Thyroid gland (tissue), 4 donors: ENCODE measurements around the gene CAPZA1. TPM values are rescaled to one million over a fixed set of nuclear protein-coding genes. Genes with fewer than 3 reads are reported as not detected.

Experiments used
- DNase-seq, 2 donors: peaks; one replicate each; pipeline ENCODE4 v3.0.0-alpha.2; 2019
- H3K27ac ChIP-seq, 3 donors: fragments of 200-600 bp; sonication (generic); 1 replicate in 2 of 3; 2 replicates in 1 of 3; pipeline ENCODE4 v1.5.1; 2016 to 2019; ENCODE audit warnings: mild to moderate bottlenecking in 1 of 3, moderate library complexity in 1 of 3
- H3K27me3 ChIP-seq: fragments of 200-600 bp; sonication (generic); one replicate; pipeline ENCODE4 v1.5.1; 2019
- H3K36me3 ChIP-seq, 2 donors: fragments of 200-600 bp; sonication (generic); one replicate each; pipeline ENCODE4 v1.5.1; 2016 to 2019
- H3K4me1 ChIP-seq, 2 donors: fragments of 200-600 bp; sonication (generic); one replicate each; pipeline ENCODE4 v1.5.1; 2017 to 2019
- H3K4me3 ChIP-seq, 3 donors: fragments of 200-600 bp; sonication (generic); replicated peaks in 1 of 3; 1 replicate in 2 of 3; 2 replicates in 1 of 3; pipeline ENCODE4 v1.5.1; 2016; ENCODE audit warnings: mild to moderate bottlenecking in 1 of 3
- H3K9me3 ChIP-seq: fragments of 200-600 bp; sonication (generic); one replicate; pipeline ENCODE4 v1.5.1; 2017
- CTCF ChIP-seq, 6 experiments: fragments of 200-600 bp in 3 of 6; fragments of 450-650 bp in 3 of 6; sonication (generic) in 3 of 6; IDR thresholded peaks; one replicate each; pipeline ENCODE4 v1.5.1; 2016 to 2019; ENCODE audit warnings: antibody characterized with exemption in 6 of 6, mild to moderate bottlenecking in 2 of 6, inconsistent platforms in 1 of 6, moderate library complexity in 1 of 6
- POLR2A ChIP-seq, 2 donors: fragments of 450-650 bp; IDR thresholded peaks; one replicate each; pipeline ENCODE4 v1.6.1; 2017; ENCODE audit warnings: antibody characterized with exemption in 2 of 2, mild to moderate bottlenecking in 2 of 2, moderate library complexity in 1 of 2
- WGBS, 2 donors: methylation state at CpG; one replicate each; pipeline ENCODE4 v1.1.5; 2017; 5-methylcytosine and 5-hydroxymethylcytosine counted together
- intact Hi-C: fragments of 100-400 bp; cut with DNase I; formaldehyde crosslinking; loops from one replicate; pipeline ENCODE4 v1.15.1; 2023
- total RNA-seq, 4 donors: library from RNA; depleted of rRNA; stranded (reverse); fragments of >200 nt; gene quantifications; one replicate each; pipeline ENCODE4 v1.2.3, GENCODE V29; 2016

The CAPZA1 gene
- total RNA-seq, 4 donors from 2014 or later, result 106 to 162 (median 130) TPM

- intact Hi-C loops, result no loop called here
- Histone ChIP-seq H3K4me1 (no peaks in the 10 kb centered on the region), H3K36me3 (peaks cover 2 to 13% of the 10 kb centered on the region in 2 donors), H3K27me3 (no peaks in the 10 kb centered on the region), H3K4me3 (no peak overlapping the region), H3K9me3 (no peaks in the 10 kb centered on the region), H3K27ac (no peak overlapping the region)
- DNase-seq, result no peak
- TF ChIP-seq POLR2A (IDR thresholded peaks at IDR 0.05), result no peak
- TF ChIP-seq CTCF (IDR thresholded peaks at IDR 0.05), result no peak
- WGBS, 2 donors, result 55 to 81% methylated on average over 5 of the region's 5 CpGs
Measured at GRCh38 chr1:112685913-112686312, 66.3 kb downstream of the CAPZA1 start.

GRCh38 chr1:112686417-112686816 is 66.8 kb downstream of the CAPZA1 start:
- H3K36me3 ChIP-seq, result peaks cover 2 to 18% of the 10 kb centered on the region in 2 donors
- intact Hi-C loops, result no loop called here
- no peaks in the 10 kb centered on the region for H3K27me3 ChIP-seq
- 71 to 74% methylated on average over 3 of the region's 3 CpGs for WGBS, 2 donors
- DNase-seq, result no peak
- no peak overlapping the region for H3K4me3 ChIP-seq
- no peaks in the 10 kb centered on the region for H3K9me3 ChIP-seq
- no peak for TF ChIP-seq CTCF (IDR thresholded peaks at IDR 0.05)
- TF ChIP-seq POLR2A (IDR thresholded peaks at IDR 0.05), result no peak
- no peaks in the 10 kb centered on the region for H3K4me1 ChIP-seq
- H3K27ac ChIP-seq, result no peak overlapping the region

- no peak for TF ChIP-seq CTCF (IDR thresholded peaks at IDR 0.05)
- TF ChIP-seq POLR2A (IDR thresholded peaks at IDR 0.05), result no peak
- no peak overlapping the region for H3K4me3 ChIP-seq
- intact Hi-C loops, result no loop called here
- no peaks in the 10 kb centered on the region for H3K9me3 ChIP-seq
- H3K27ac ChIP-seq, result no peak overlapping the region
- DNase-seq, result no peak
- 94 to 95% methylated on average over 4 of the region's 4 CpGs for WGBS, 2 donors
- H3K4me1 ChIP-seq, result no peaks in the 10 kb centered on the region
- H3K36me3 ChIP-seq, result peaks cover 6 to 23% of the 10 kb centered on the region in 2 donors
- H3K27me3 ChIP-seq, result no peaks in the 10 kb centered on the region
Measured at GRCh38 chr1:112686835-112687234, 67.2 kb downstream of the CAPZA1 start.

- Histone ChIP-seq H3K27ac (no peak overlapping the region), H3K9me3 (no peaks in the 10 kb centered on the region), H3K4me3 (no peak overlapping the region), H3K4me1 (no peaks in the 10 kb centered on the region), H3K27me3 (no peaks in the 10 kb centered on the region), H3K36me3 (peaks cover 11 to 27% of the 10 kb centered on the region in 2 donors)
- no peak for DNase-seq
- no peak for TF ChIP-seq POLR2A (IDR thresholded peaks at IDR 0.05)
- no peak for TF ChIP-seq CTCF (IDR thresholded peaks at IDR 0.05)
- WGBS, 2 donors, result 88 to 93% methylated on average over 4 of the region's 4 CpGs
- intact Hi-C loops, result no loop called here
Measured at GRCh38 chr1:112687361-112687760, 67.7 kb downstream of the CAPZA1 start.

- Histone ChIP-seq H3K36me3 (peaks cover 15 to 32% of the 10 kb centered on the region in 2 donors), H3K27ac (no peak overlapping the region), H3K4me1 (no peaks in the 10 kb centered on the region), H3K4me3 (no peak overlapping the region), H3K9me3 (no peaks in the 10 kb centered on the region), H3K27me3 (no peaks in the 10 kb centered on the region)
- TF ChIP-seq POLR2A (IDR thresholded peaks at IDR 0.05), result no peak
- TF ChIP-seq CTCF (IDR thresholded peaks at IDR 0.05), result no peak
- WGBS, 2 donors, result 86 to 88% methylated on average over 13 of the region's 13 CpGs
- DNase-seq, result no peak
- intact Hi-C loops, result no loop called here
Measured at GRCh38 chr1:112687785-112688496, 68.3 kb downstream of the CAPZA1 start.
